SK-N-SH (cell line): ENCODE results near the gene SLC2A14.
"Not testable (repeated sequence)": the region's sequence is repeated elsewhere in the genome, so short reads cannot be mapped to it uniquely, and the experiment has no call there.

Source experiments
- EP300 ChIP-seq, 2 experiments: IDR thresholded peaks; 2 replicates each; pipeline versions ENCODE4 v1.4.0 to v1.6.1; 2012; ENCODE audit warnings: borderline replicate concordance in 1 of 2, low read depth in 1 of 2, low read length in 1 of 2
- EZH2phosphoT487 ChIP-seq: fragments of 200-600 bp; sonication (generic); IDR thresholded peaks from 2 replicates; pipeline ENCODE4 v1.6.1; 2017; ENCODE audit warnings: low read depth, mixed run types, mild to moderate bottlenecking, antibody characterized with exemption, moderate library complexity, borderline replicate concordance
- FOXJ3 ChIP-seq: sonication (generic); formaldehyde crosslinking; IDR thresholded peaks from 2 replicates; pipeline ENCODE4 v1.5.1; 2020; ENCODE audit warnings: mild to moderate bottlenecking, missing genetic modification reagents
- FOXM1 ChIP-seq: IDR thresholded peaks from 2 replicates; pipeline ENCODE4 v1.4.0; 2012; ENCODE audit warnings: low read depth, mild to moderate bottlenecking
- GABPA ChIP-seq: IDR thresholded peaks from 2 replicates; pipeline ENCODE4 v1.4.0; 2012; ENCODE audit warnings: low read depth, mild to moderate bottlenecking
- NFIC ChIP-seq: IDR thresholded peaks from 2 replicates; pipeline ENCODE4 v1.4.0; 2012; ENCODE audit warnings: borderline replicate concordance
- RAD21 ChIP-seq: IDR thresholded peaks from 2 replicates; pipeline ENCODE4 v1.6.1; 2012; ENCODE audit warnings: mild to moderate bottlenecking, low read length
- RCOR1 ChIP-seq: fragments of 150-350 bp; IDR thresholded peaks from 2 replicates; pipeline ENCODE4 v1.6.1; 2017; ENCODE audit warnings: antibody characterized with exemption, low read length
- SIN3A ChIP-seq: IDR thresholded peaks from 2 replicates; pipeline ENCODE4 v1.6.1; 2012; ENCODE audit warnings: low read depth, mild to moderate bottlenecking, low read length, moderate library complexity, borderline replicate concordance
- TAF1 ChIP-seq: IDR thresholded peaks from 2 replicates; pipeline ENCODE4 v1.6.1; 2012; ENCODE audit warnings: low read depth, mild to moderate bottlenecking, low read length, moderate library complexity, borderline replicate concordance
- YY1 ChIP-seq: IDR thresholded peaks from 2 replicates; pipeline ENCODE4 v1.4.0; 2012; ENCODE audit warnings: low read depth, mild to moderate bottlenecking
- TF ChIP-seq, protein P1 (sequence below): fragments of 200-600 bp; sonication (generic); IDR thresholded peaks from 2 replicates; pipeline ENCODE4 v1.6.1; 2017; ENCODE audit warnings: antibody characterized with exemption, mild to moderate bottlenecking, moderate library complexity
- TF ChIP-seq, protein P2 (sequence below): IDR thresholded peaks from 2 replicates; pipeline ENCODE4 v1.6.1; 2012; ENCODE audit warnings: mild to moderate bottlenecking, low read depth, low read length, moderate library complexity
- TF ChIP-seq, protein P3 (sequence below): fragments of 150-350 bp; IDR thresholded peaks from 2 replicates; pipeline ENCODE4 v1.6.1; 2017; ENCODE audit warnings: antibody characterized with exemption, low read length, low read depth, borderline replicate concordance

DNA sequence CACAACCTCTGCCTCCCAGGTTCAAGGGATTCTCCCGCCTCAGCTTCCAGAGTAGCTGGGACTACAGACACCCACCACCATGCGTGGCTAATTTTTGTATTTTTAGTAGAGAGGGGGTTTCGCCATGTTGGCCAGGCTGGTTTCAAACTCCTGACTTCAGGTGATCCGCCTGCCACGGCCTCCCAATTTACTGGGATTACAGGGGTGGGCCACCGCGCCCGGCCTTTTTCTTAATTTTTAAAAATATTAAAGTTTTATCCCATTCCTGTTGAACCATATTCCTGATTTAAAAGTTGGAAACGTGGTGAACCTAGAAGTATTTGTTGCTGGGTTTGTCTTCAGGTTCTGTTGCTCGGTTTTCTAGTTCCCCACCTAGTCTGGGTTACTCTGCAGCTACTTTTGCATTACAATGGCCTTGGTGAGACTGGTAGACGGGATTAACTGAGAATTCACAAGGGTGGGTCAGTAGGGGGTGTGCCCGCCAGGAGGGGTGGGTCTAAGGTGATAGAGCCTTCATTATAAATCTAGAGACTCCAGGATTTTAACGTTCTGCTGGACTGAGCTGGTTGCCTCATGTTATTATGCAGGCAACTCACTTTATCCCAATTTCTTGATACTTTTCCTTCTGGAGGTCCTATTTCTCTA lies 83.7 kb downstream of the SLC2A14 start, which contains the start of gene NANOG:
- TF ChIP-seq, protein P1, sequence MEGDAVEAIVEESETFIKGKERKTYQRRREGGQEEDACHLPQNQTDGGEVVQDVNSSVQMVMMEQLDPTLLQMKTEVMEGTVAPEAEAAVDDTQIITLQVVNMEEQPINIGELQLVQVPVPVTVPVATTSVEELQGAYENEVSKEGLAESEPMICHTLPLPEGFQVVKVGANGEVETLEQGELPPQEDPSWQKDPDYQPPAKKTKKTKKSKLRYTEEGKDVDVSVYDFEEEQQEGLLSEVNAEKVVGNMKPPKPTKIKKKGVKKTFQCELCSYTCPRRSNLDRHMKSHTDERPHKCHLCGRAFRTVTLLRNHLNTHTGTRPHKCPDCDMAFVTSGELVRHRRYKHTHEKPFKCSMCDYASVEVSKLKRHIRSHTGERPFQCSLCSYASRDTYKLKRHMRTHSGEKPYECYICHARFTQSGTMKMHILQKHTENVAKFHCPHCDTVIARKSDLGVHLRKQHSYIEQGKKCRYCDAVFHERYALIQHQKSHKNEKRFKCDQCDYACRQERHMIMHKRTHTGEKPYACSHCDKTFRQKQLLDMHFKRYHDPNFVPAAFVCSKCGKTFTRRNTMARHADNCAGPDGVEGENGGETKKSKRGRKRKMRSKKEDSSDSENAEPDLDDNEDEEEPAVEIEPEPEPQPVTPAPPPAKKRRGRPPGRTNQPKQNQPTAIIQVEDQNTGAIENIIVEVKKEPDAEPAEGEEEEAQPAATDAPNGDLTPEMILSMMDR: not testable (repeated sequence)
- TF ChIP-seq, protein P2, sequence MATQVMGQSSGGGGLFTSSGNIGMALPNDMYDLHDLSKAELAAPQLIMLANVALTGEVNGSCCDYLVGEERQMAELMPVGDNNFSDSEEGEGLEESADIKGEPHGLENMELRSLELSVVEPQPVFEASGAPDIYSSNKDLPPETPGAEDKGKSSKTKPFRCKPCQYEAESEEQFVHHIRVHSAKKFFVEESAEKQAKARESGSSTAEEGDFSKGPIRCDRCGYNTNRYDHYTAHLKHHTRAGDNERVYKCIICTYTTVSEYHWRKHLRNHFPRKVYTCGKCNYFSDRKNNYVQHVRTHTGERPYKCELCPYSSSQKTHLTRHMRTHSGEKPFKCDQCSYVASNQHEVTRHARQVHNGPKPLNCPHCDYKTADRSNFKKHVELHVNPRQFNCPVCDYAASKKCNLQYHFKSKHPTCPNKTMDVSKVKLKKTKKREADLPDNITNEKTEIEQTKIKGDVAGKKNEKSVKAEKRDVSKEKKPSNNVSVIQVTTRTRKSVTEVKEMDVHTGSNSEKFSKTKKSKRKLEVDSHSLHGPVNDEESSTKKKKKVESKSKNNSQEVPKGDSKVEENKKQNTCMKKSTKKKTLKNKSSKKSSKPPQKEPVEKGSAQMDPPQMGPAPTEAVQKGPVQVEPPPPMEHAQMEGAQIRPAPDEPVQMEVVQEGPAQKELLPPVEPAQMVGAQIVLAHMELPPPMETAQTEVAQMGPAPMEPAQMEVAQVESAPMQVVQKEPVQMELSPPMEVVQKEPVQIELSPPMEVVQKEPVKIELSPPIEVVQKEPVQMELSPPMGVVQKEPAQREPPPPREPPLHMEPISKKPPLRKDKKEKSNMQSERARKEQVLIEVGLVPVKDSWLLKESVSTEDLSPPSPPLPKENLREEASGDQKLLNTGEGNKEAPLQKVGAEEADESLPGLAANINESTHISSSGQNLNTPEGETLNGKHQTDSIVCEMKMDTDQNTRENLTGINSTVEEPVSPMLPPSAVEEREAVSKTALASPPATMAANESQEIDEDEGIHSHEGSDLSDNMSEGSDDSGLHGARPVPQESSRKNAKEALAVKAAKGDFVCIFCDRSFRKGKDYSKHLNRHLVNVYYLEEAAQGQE: not testable (repeated sequence)
- TF ChIP-seq RAD21; FOXM1; RCOR1; TAF1; SIN3A; NFIC; EZH2phosphoT487; EP300 (IDR thresholded peaks at IDR 0.05; ENCODE audit: borderline replicate concordance in 1 of 2, low read depth in 1 of 2, low read length in 1 of 2); YY1; GABPA; FOXJ3 (CRISPR knock-in tag): not testable (repeated sequence)
- TF ChIP-seq, protein P3, sequence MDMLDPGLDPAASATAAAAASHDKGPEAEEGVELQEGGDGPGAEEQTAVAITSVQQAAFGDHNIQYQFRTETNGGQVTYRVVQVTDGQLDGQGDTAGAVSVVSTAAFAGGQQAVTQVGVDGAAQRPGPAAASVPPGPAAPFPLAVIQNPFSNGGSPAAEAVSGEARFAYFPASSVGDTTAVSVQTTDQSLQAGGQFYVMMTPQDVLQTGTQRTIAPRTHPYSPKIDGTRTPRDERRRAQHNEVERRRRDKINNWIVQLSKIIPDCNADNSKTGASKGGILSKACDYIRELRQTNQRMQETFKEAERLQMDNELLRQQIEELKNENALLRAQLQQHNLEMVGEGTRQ: not testable (repeated sequence)
